Activated CD4-positive, alpha-beta T cell treated with anti-CD3 and anti-CD28 coated beads, Interleukin-2, amount 10 ng/mL, durations not matched to agents 7 days and 5 days (primary cell): ENCODE measurements around the gene FOXJ3. TPM values are rescaled to one million over a fixed set of nuclear protein-coding genes. Genes with fewer than 3 reads are reported as not detected.

Experiments used
- CTCF ChIA-PET: fragments of 350-600 bp; sonication (Branson Sonifier 250); formaldehyde crosslinking; loops from one replicate; lab custom pipeline; 2021; ENCODE audit warnings: antibody characterized with exemption; lab: Charles Lee
- POLR2A ChIA-PET: fragments of 350-600 bp; sonication (Branson Sonifier 250); formaldehyde crosslinking; loops from one replicate; lab custom pipeline; 2021; ENCODE audit warnings: antibody characterized with exemption; lab: Charles Lee
- DNase-seq: peaks from one replicate; pipeline ENCODE4 v3.0.0-alpha.2; 2020
- H3K27ac Mint-ChIP-seq: one replicate; pipeline ENCODE4 v1.8.0; 2021; ENCODE audit warnings: mild to moderate bottlenecking, moderate library complexity, mixed read lengths
- H3K27me3 Mint-ChIP-seq: one replicate; pipeline ENCODE4 v1.8.0; 2021; ENCODE audit warnings: mixed read lengths
- H3K36me3 Mint-ChIP-seq: one replicate; pipeline ENCODE4 v1.8.0; 2021; ENCODE audit warnings: low read depth, mixed read lengths
- H3K4me1 Mint-ChIP-seq: one replicate; pipeline ENCODE4 v1.8.0; 2021; ENCODE audit warnings: mixed read lengths
- H3K4me3 Mint-ChIP-seq: one replicate; pipeline ENCODE4 v1.8.0; 2021; ENCODE audit warnings: mild to moderate bottlenecking, moderate library complexity, mixed read lengths
- H3K9me3 Mint-ChIP-seq: one replicate; pipeline ENCODE4 v1.8.0; 2021; ENCODE audit warnings: mixed read lengths
- total RNA-seq, 2 experiments: library from RNA; stranded (reverse); gene quantifications; one replicate each; pipeline ENCODE4 v1.2.3, GENCODE V29; 2021

FOXJ3 gene
- total RNA-seq, 2 experiments from 2014 or later: 46.5 to 56.0 TPM

DNA sequence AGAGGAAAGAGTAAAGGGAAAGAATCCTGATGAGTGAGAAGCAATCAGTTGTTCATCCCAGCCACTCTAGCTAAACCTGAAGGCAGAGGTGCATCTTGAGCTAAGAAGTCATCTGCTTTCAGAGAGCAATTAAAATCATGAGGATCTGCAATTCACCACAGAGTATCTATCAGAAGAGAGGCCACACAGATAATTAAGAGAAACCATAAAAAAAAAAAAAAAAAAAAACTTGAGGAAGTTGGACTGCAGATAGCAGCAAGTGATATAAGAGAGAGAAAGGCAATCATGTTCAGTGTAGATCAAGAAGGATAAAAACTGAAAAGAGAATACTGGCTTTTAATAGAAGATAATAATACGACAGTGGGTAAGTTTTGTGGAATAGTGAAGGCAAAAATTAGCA is 17.7 kb downstream of the FOXJ3 start:
- no peak for DNase-seq
- POLR2A ChIA-PET: no interaction called here
- CTCF ChIA-PET: interaction anchor here (1.3 kb wide), 2 partner anchors 15 to 111 kb away, joined by 3 read pairs; no protein-coding TSS in a partner anchor
- Mint-ChIP-seq H3K9me3 (no peaks in the 10 kb centered on the region), H3K36me3 (peaks cover 21% of the 10 kb centered on the region), H3K27ac (peak overlapping the region; percentile 1), H3K27me3 (no peaks in the 10 kb centered on the region), H3K4me1 (peaks cover 82% of the 10 kb centered on the region), H3K4me3 (no peak overlapping the region)

DNA sequence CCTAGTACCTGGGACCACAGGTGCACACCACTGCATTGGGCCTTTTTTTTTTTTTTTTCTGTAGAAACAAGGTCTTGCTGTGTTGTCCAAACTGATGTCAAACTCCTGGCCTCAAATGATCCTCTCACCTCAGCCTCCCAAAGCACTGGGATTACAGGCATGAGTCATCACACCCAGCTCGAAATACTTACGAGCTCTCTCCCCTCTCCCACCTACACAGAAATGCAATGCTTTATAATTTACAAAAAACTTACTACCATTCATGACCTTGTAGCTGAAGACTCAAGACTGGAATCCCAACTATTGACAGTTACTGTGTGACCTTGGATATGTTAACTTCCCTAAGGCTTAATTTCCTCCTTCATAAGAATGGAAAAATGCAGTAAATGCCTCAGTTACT is 18.7 kb downstream of the FOXJ3 start:
- no peak for DNase-seq
- Mint-ChIP-seq H3K27ac (no peak overlapping the region), H3K9me3 (no peaks in the 10 kb centered on the region), H3K4me1 (peaks cover 79% of the 10 kb centered on the region), H3K36me3 (peaks cover 15% of the 10 kb centered on the region), H3K4me3 (no peak overlapping the region), H3K27me3 (no peaks in the 10 kb centered on the region)
- ChIA-PET CTCF (interaction anchor here (0.6 to 1.3 kb wide), 5 partner anchors 14 to 128 kb away, joined by 3 to 5 read pairs (median 3); no protein-coding TSS in a partner anchor), POLR2A (no interaction called here)

DNA sequence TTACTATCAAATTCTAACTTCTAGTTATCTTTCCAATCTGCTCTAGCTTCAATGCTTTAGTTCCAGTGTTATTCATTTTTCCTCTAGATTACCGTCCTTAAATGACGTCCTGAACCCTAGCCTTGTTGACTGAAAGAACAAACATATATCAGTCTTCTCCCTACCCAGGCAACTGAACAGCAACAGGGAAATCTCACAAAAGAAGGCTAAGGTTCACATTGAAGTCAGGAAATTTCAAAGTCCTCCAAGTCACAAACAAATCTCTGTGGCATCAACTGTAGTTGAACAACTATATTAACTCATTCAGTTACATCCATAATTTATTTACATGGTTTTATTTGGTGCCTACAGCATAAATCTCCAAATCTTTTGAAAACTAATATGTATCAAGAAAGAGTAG is 19.5 kb downstream of the FOXJ3 start:
- POLR2A ChIA-PET: no interaction called here
- H3K27ac Mint-ChIP-seq: no peak overlapping the region
- no peaks in the 10 kb centered on the region for H3K27me3 Mint-ChIP-seq
- H3K4me1 Mint-ChIP-seq: peaks cover 75% of the 10 kb centered on the region
- peaks cover 18% of the 10 kb centered on the region for H3K36me3 Mint-ChIP-seq
- H3K4me3 Mint-ChIP-seq: no peak overlapping the region
- no peaks in the 10 kb centered on the region for H3K9me3 Mint-ChIP-seq
- CTCF ChIA-PET: interaction anchor here (0.6 to 0.8 kb wide), 2 partner anchors 34 to 129 kb away, joined by 3 to 5 read pairs; no protein-coding TSS in a partner anchor
- no peak for DNase-seq

DNA sequence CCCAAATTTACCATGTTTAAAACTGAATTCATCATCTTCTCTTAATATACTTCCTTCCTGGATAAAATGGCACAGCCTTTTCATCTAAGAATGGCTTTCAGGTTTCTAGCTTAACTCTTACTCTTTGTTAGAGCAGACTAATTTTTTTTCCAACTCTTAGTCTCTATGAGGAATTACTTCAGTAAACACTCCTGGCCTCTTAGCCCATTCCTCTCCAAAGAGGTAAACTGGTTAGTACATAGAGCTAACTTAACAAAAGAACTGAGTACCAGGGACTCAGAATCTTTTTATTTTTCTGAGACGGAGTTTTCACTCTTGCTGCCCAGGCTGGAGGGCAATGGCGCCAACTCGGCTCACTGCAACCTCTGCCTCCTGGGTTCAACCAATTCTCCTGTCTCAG is 21.1 kb downstream of the FOXJ3 start:
- no peaks in the 10 kb centered on the region for H3K9me3 Mint-ChIP-seq
- CTCF ChIA-PET: no interaction called here
- peaks cover 24% of the 10 kb centered on the region for H3K36me3 Mint-ChIP-seq
- POLR2A ChIA-PET: no interaction called here
- peaks cover 64% of the 10 kb centered on the region for H3K4me1 Mint-ChIP-seq
- no peaks in the 10 kb centered on the region for H3K27me3 Mint-ChIP-seq
- H3K4me3 Mint-ChIP-seq: no peak overlapping the region
- H3K27ac Mint-ChIP-seq: no peak overlapping the region
- no peak for DNase-seq

DNA sequence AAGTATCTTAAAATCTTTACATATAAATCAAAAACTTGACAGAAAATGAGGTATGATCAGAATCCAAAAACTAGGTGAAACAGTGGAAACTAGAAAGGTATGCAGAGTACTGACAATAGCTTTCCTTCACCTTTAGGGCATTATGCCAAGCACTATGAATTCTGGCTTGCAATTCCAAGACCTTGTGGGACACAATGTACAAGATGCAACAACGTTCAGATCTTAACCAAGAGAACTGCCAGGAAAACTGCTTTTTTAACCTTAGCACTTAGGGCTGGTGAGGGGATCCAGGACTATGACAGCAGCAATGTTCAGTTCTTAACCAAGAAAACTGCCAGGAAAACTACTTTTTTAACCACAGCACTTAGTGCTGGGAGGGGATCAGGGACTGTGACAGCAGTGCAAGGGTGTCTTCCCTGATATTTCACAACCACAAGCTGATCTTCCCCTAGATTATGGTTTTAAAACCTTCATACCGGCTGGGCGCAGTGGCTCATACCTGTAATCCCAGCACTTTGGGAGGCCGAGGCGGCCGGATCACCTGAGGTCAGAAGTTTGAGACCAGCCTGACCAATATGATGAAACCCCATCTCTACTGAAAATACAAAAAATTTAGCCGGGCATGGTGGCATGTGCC is 22.3 kb downstream of the FOXJ3 start:
- POLR2A ChIA-PET: no interaction called here
- H3K9me3 Mint-ChIP-seq: no peaks in the 10 kb centered on the region
- no peak overlapping the region for H3K4me3 Mint-ChIP-seq
- peaks cover 63% of the 10 kb centered on the region for H3K4me1 Mint-ChIP-seq
- DNase-seq: no peak
- H3K27ac Mint-ChIP-seq: no peak overlapping the region
- CTCF ChIA-PET: interaction anchor here (0.7 kb wide), 1 partner anchor 17 kb away, joined by 3 read pairs; no protein-coding TSS in a partner anchor
- peaks cover 26% of the 10 kb centered on the region for H3K36me3 Mint-ChIP-seq
- no peaks in the 10 kb centered on the region for H3K27me3 Mint-ChIP-seq

DNA sequence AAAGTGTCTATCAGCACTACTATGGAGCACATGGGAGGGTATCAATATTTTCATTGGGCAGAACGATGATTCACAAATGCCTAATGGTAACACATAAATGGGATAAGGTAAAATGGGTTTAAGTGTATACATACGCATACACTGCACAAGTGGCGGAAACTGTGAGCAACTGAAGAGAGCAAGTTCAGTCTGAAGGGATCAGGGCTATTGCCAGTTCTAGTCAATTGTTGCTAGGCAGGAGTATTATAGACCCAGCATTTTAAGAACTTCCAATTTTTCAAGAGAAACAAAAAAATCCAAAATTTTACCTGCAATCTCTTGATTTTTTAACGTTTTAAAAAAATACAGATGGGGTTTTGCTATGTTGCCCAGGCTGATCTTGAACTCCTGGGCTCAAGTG is 23.1 kb downstream of the FOXJ3 start:
- H3K4me3 Mint-ChIP-seq: no peak overlapping the region
- peaks cover 57% of the 10 kb centered on the region for H3K4me1 Mint-ChIP-seq
- no peak for DNase-seq
- peaks cover 24% of the 10 kb centered on the region for H3K36me3 Mint-ChIP-seq
- POLR2A ChIA-PET: no interaction called here
- H3K27me3 Mint-ChIP-seq: no peaks in the 10 kb centered on the region
- H3K9me3 Mint-ChIP-seq: no peaks in the 10 kb centered on the region
- CTCF ChIA-PET: no interaction called here
- no peak overlapping the region for H3K27ac Mint-ChIP-seq

DNA sequence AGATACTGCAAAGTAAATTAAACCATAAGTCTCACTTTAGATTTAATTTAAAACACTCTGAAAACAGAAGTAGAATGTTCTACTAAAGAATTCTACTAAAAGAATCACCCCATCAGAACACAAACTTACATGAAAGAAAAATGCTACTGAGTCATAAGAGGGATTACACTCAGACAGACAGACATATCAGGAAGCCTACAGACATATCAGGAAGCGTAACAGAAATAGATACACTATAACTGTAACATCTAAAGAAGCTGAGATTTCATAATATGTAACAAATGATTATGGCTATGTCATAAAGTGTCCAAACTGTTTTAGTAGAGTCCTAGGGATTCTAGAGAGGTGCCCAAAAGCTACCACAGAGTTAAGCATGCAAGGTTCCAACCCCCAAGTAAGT is 23.9 kb downstream of the FOXJ3 start:
- Mint-ChIP-seq H3K4me3 (no peak overlapping the region), H3K27ac (no peak overlapping the region), H3K9me3 (no peaks in the 10 kb centered on the region), H3K36me3 (peaks cover 26% of the 10 kb centered on the region), H3K4me1 (peaks cover 51% of the 10 kb centered on the region), H3K27me3 (no peaks in the 10 kb centered on the region)
- ChIA-PET POLR2A (no interaction called here), CTCF (no interaction called here)
- DNase-seq: no peak

DNA sequence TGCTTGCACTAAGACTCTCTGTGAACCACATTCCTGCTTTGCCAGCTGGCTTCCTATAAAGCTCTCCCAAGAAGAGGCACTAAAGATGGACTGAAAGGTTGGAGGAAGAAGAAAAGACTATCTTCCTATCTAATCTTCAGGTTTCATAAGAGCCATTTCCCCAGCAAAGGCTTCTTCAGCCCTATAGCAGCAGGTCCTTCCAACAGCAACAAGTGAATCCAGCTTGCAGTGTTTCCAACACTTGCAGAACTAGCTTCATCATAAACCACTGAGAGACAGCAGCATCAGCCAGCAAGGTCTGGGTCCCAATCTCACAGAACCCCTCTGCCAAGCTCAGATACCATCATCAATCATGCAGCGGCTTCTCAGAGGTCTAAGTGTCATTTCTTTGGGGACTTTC is 28.1 kb downstream of the FOXJ3 start:
- ChIA-PET POLR2A (no interaction called here), CTCF (interaction anchor here (0.9 kb wide), 1 partner anchor 45 kb away, joined by 3 read pairs; no protein-coding TSS in a partner anchor)
- Mint-ChIP-seq H3K4me3 (no peak overlapping the region), H3K27ac (no peak overlapping the region), H3K27me3 (no peaks in the 10 kb centered on the region), H3K36me3 (peaks cover 48% of the 10 kb centered on the region), H3K4me1 (peaks cover 21% of the 10 kb centered on the region), H3K9me3 (peaks cover 19% of the 10 kb centered on the region)
- DNase-seq: no peak

DNA sequence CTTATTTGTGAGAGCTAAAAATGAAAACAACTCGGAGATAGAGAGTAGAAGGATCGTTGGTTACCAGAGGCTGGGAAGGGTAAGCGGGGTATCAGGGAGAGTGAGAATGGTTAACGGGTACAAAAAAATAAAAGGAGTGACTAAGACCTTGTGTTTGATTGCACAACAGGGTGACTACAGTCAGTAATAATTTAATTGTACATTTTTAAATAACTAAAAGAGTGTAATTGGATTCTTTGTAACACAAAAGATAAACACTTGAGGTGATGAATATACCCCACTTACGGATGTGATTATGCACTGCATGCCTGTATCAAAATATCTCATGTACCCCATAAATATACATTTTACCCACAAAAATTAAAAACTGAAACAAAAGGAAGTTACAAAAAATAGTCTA is 29.4 kb downstream of the FOXJ3 start:
- Mint-ChIP-seq H3K36me3 (peaks cover 53% of the 10 kb centered on the region), H3K4me1 (peaks cover 11% of the 10 kb centered on the region)

DNA sequence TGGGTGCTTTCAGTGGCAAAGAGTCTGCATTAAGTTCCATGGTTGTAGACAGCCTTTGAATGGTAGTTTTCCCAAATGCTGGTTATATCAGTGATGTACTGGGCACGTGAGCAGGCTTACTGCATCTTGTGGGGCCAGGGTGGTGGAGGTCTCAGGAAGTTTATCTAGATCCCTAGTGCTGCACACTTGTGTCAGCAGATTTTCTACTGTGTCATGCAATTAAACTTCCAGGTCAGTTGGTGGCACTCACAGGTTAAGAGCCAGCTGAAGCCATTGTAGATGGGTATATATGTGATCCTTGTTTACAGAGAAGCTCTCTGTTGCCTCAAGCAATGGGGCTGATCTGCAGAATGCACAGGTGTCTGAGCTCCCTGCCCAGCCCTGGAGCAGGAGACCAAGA is 33.0 kb downstream of the FOXJ3 start:
- Mint-ChIP-seq H3K27ac (no peak overlapping the region), H3K36me3 (peaks cover 57% of the 10 kb centered on the region), H3K4me1 (peaks cover 18% of the 10 kb centered on the region), H3K9me3 (peaks cover 49% of the 10 kb centered on the region), H3K27me3 (no peaks in the 10 kb centered on the region), H3K4me3 (no peak overlapping the region)
- CTCF ChIA-PET: interaction anchor here (1.0 to 1.5 kb wide), 3 partner anchors 15 to 57 kb away, joined by 3 to 4 read pairs (median 3); no protein-coding TSS in a partner anchor
- POLR2A ChIA-PET: interaction anchor here (0.5 kb wide), 1 partner anchor 177 kb away, joined by 4 read pairs; no protein-coding TSS in a partner anchor
- DNase-seq: no peak

More for the DNA sequence above, 29.4 kb downstream of the FOXJ3 start:
- ChIA-PET POLR2A (no interaction called here), CTCF (no interaction called here)
- Mint-ChIP-seq H3K9me3 (peaks cover 29% of the 10 kb centered on the region), H3K4me3 (no peak overlapping the region), H3K27ac (no peak overlapping the region), H3K27me3 (no peaks in the 10 kb centered on the region)
- DNase-seq: no peak

DNA sequence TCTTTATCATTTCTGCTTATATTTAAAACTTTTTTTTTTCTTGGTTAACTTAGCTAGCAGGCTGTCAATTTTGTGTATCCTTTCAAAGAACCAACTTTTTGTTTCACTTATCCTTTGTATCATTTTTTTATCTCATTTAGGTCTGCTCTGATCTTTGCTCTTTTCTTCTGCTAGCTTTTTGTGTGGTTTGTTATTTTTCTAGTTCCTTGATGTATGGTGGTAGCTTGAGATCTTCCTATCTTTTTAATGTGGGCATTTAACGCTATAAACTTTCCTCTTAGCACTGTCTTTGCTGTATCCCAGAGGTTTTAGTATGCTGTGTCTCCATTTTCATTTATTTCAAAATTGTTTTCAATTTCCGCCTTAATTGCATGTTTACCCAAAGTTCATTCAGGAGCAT is 36.5 kb downstream of the FOXJ3 start:
- H3K27ac Mint-ChIP-seq: peak overlapping the region; percentile 10
- H3K27me3 Mint-ChIP-seq: no peaks in the 10 kb centered on the region
- H3K36me3 Mint-ChIP-seq: peaks cover 53% of the 10 kb centered on the region
- CTCF ChIA-PET: no interaction called here
- peaks cover 46% of the 10 kb centered on the region for H3K9me3 Mint-ChIP-seq
- peak overlapping the region; percentile 5 for H3K4me3 Mint-ChIP-seq
- H3K4me1 Mint-ChIP-seq: peaks cover 18% of the 10 kb centered on the region
- POLR2A ChIA-PET: no interaction called here
- DNase-seq: no peak

DNA sequence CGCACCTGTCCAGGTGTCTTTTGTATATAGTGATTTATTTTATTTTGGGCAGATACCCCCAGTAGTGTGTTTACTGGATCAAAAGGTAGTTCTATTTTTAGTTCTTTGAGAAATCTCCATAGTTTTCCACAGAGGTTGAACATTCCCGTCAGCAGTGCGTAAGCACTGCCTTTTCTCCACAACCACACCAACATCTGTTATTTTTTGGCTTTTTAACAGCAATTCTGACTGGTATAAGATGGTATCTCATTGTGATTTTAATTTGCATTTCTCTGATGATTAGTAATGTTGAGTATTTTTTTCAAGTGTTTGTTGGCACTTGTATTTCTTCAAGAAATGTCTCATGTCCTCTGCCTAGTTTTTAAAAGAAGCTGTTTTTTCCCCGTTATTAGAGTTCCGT is 39.2 kb downstream of the FOXJ3 start:
- DNase-seq: no peak
- CTCF ChIA-PET: no interaction called here
- Mint-ChIP-seq H3K9me3 (peaks cover 30% of the 10 kb centered on the region), H3K36me3 (peaks cover 53% of the 10 kb centered on the region), H3K27me3 (no peaks in the 10 kb centered on the region), H3K4me3 (no peak overlapping the region), H3K27ac (no peak overlapping the region), H3K4me1 (peaks cover 18% of the 10 kb centered on the region)
- POLR2A ChIA-PET: no interaction called here

DNA sequence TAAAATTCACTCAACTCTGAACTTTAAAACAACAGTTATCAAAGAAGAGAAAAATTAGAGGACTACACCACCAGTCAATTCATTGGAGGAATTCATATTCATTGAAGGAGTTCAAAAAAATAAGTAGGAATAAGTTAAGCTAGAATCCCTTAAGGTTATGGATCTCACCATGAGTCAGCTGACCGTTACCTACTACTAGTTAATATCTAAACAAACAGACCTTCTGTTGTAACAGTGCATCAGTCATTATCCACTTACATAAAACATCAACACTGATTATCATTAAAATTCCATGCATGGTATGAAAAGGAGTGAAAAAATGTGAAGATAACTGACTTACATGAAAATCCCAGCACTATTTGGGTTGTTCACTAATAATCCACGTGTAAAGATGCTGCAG is 44.9 kb downstream of the FOXJ3 start:
- Mint-ChIP-seq H3K4me3 (no peak overlapping the region), H3K27ac (no peak overlapping the region), H3K4me1 (no peaks in the 10 kb centered on the region), H3K27me3 (no peaks in the 10 kb centered on the region), H3K9me3 (no peaks in the 10 kb centered on the region), H3K36me3 (peaks cover 25% of the 10 kb centered on the region)
- ChIA-PET POLR2A (no interaction called here), CTCF (no interaction called here)
- no peak for DNase-seq
